ENCODE data around the gene NNT.
"Not testable (repeated sequence)": the region's sequence is repeated elsewhere in the genome, so short reads cannot be mapped to it uniquely, and the experiment has no call there.

The NNT gene

DNA sequence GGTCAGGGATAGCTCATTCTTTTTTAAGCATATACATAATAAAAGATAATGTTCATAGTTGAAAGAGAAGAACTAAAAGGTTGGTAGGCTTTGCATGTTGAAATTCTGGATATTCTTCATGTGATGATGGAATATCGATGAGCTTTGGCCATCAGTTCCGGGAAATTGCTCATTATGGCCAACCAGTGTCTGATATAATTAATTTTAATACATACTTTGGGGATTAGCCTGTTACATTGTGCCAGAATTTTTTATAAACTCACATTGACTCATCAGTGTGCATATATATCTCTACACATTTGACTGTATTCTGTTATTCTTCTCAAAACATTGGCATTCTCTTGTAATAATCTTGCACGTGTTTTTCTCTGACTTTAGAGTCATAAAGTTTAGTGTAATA is 84.3 kb downstream of the NNT start:
- no peak for TF ChIP-seq CTCF (IDR thresholded peaks at IDR 0.05; ENCODE audit: low read length, missing control alignments)
- no peak overlapping the region for H3K4me3 ChIP-seq (replicated peaks; ENCODE audit: low read depth, low read length)
- DNase-seq (ENCODE audit: low read depth): no peak

DNA sequence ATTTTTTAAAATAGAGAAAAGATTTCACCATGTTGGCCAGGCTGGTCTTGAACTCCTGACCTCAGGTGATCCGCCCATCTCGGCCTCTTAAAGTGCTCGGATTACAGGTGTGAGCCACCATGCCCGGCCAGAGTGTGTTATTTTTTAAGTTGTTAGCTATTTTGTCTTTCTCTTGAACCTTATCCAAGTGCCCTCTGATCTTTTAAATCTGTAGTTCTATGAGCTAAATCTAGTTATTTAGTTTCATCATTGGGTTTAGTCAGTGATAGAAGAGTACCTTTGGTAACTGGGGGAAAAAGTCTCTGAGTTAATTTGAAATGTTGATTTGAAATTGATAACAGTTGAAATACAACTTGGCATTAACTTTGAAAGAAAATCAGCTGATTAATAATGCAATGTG is 88.3 kb downstream of the NNT start:
- TF ChIP-seq CTCF (IDR thresholded peaks at IDR 0.05; ENCODE audit: low read length, missing control alignments): no peak
- no peak for DNase-seq (ENCODE audit: low read depth)

DNA sequence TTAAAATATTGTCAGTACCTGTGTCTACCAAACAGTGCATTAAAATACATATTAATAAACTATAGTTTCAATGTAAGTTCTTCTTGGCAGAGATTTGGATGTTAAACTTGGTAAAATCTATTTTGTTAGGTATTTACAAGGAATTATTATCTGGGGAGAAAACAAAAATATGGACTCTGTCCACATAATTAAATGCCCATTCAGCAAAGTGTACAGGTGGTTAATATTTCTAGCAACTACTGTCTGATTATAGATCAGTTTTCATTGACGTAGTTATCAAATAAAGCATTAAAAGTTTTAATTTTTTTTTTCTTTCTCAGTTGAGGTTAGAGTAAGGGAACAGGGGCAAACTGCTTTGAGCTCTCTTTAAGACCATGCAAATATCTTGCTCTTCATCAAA is 88.9 kb downstream of the NNT start:
- no peak for DNase-seq (ENCODE audit: low read depth)
- no peak for TF ChIP-seq CTCF (IDR thresholded peaks at IDR 0.05; ENCODE audit: low read length, missing control alignments)
- no peak overlapping the region for H3K4me3 ChIP-seq (replicated peaks; ENCODE audit: low read depth, low read length)

More for the DNA sequence above, 88.3 kb downstream of the NNT start:
- H3K4me3 ChIP-seq (replicated peaks; ENCODE audit: low read depth, low read length): no peak overlapping the region

DNA sequence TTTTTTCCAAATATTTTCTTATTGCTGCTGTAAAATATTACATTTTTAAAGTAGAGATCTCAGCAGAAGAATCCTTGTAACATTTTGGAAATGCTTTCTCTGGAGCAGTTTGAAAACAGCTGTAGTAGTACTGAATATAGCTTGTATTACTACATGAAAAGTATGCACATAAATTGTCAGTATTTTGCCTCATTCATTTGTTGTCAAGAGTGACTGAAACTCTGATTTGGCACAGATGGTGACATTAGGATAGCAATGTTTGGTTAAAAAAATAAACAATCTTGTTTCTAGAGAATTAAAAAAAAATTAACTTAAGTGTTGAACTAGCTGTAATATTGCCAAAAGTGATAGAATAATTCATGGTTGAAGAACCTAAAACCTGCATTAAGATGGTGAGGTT is 90.4 kb downstream of the NNT start:
- no peak for DNase-seq (ENCODE audit: low read depth)
- no peak for TF ChIP-seq CTCF (IDR thresholded peaks at IDR 0.05; ENCODE audit: low read length, missing control alignments)
- no peak overlapping the region for H3K4me3 ChIP-seq (replicated peaks; ENCODE audit: low read depth, low read length)

DNA sequence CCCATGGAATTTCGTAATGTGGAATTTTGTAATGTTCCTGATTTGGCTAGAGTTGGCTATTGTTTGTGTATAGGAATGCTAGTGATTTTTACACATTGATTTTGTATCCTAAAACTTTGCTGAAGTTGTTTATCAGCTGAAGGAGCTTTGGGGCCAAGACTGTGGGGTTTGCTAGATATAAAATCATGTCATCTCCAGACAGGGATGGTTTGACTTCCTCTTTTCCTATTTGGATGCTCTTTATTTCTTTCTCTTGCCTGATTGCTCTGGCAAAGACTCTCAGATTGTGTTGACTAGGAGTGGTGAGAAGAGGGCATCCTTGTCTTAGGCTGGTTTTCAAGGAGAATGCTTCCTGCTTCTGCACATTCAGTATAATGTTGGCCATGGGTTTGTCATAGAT is 91.0 kb downstream of the NNT start:
- TF ChIP-seq CTCF (IDR thresholded peaks at IDR 0.05; ENCODE audit: low read length, missing control alignments): no peak
- no peak overlapping the region for H3K4me3 ChIP-seq (replicated peaks; ENCODE audit: low read depth, low read length)
- peak; percentile 39 for DNase-seq (ENCODE audit: low read depth)

- DNase-seq (ENCODE audit: low read depth); H3K4me3 ChIP-seq (replicated peaks; ENCODE audit: low read depth, low read length): not testable (repeated sequence)
Measured at GRCh38 chr5:43696444-43696843, 93.5 kb downstream of the NNT start.

DNA sequence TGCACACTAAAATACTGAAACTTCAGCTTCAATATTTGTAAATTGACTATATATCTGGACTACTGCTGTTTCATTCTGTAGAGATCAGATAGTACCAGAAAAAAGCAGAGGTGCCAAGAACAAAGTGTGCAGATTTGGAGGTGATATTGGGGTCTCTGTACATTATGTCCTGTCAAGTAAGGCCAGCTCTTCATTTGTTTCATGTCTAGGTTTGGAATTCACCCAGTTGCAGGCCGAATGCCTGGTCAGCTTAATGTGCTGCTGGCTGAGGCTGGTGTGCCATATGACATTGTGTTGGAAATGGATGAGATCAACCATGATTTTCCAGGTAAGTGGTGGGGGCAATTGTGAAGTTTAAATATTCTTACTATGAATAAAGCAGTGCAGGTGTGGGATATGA is 96.9 kb downstream of the NNT start:
- no peak for DNase-seq (ENCODE audit: low read depth)
- TF ChIP-seq CTCF (IDR thresholded peaks at IDR 0.05; ENCODE audit: low read length, missing control alignments): no peak
- H3K4me3 ChIP-seq (replicated peaks; ENCODE audit: low read depth, low read length): no peak overlapping the region

GRCh38 chr5:43700601-43701000 is 97.6 kb downstream of the NNT start:
- DNase-seq (ENCODE audit: low read depth): no peak
- TF ChIP-seq CTCF (IDR thresholded peaks at IDR 0.05; ENCODE audit: low read length, missing control alignments): no peak
- no peak overlapping the region for H3K4me3 ChIP-seq (replicated peaks; ENCODE audit: low read depth, low read length)
